ENCODE data around the gene OSBPL7. TPM values are rescaled to one million over a fixed set of nuclear protein-coding genes. Genes with fewer than 3 reads are reported as not detected.
"Not testable (repeated sequence)": the region's sequence is repeated elsewhere in the genome, so short reads cannot be mapped to it uniquely, and the experiment has no call there.

OSBPL7 gene
- total RNA-seq, 1 donor from 2014 or later = 32.1 TPM

DNA sequence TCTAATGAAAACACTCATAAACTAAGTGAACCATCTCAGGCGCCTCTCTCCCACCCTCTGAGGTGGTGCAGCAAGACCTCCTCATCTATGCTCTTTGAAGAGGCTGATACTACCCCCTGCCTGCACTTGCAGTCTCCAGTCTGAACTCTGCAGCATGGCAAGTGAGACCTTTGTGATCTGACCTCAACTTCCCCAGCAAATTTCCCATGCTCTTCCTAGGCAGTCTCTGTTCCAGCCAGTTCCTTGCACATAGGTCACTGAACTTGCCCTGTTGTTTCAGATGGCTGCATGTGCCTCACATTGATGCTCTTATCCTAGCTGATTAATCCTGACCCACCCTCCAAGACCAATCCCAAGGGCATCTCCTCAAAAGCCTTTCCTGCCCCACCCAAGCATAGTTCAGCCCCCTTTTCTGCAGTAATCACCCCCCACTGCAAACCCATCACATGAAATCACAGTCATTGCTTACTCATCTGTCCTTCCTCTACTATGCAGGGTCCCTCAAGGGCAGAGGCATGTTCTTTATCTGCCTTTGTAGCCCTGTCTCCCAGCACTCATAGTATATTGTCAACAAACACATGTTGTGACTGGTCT lies 46.5 kb downstream of the OSBPL7 start:
- DNase-seq (ENCODE audit: low read depth) = no peak

DNA sequence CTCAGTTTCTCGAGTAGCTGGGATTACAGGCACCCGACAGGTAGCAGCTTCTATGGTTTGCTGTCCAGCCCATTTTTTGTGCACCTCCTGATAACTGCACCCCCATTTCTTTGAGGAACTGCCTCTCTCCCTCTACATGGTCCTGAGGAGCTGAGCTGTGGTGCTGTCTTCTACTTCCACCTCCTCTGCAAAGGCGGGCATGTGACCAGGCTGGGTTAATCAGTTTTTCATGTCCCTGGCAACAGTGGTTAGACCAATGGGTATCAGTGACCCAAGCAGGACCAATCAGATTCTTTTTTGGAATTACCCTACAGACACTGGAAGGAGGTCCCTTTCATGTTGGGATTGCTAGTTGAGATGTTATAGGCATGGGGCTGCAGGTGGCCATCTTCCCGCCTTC lies 47.3 kb downstream of the OSBPL7 start:
- DNase-seq (ENCODE audit: low read depth) = no peak

DNA sequence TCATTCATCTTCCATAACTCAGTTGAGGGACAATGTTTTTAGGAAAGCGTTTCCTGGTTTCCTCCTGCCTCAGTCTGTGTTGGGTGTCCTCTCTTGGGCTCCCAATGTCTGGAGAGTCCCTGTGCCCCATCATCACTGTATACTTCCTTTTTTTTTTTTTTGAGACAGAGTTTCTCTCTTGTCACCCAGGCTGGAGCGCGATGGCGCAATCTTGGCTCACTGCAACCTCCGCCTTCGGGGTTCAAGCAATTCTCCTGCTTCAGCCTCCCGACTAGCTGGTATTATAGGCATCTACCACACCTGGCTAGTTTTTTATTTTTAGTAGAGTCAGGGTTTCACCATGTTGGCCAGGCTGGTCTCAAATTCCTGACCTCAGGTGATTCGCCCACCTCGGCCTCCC lies 47.9 kb downstream of the OSBPL7 start:
- not testable (repeated sequence) for DNase-seq (ENCODE audit: low read depth)

DNA sequence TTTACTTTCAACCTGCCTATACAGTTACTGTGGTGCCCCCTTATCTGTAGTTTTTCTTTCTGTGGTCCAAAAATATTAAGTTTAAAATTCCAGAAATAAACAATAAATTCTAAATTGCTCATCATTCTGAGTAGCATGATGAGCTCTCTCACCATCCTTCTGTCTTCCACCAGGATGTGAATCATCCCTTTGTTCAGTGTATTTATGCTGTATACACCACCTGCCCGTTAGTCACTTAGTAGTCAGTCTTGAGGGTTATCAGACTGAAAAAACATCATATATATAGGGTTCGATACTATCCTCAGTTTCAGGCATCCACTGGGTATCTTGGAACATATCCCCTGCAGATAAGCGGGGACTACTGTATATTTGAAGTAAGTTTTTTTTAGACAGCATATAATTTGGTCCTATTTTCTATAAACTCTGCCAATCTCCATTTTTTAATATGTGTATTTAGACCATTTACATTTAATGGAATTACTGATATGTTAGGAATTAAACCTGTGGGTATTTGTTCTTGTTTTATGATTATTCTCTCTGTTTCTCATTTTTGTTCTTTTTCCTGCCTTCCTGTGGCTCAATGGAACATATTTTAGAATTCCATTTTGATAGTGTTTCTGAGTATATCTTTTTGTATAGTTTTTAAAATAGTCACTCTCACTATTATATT lies 57.5 kb downstream of the OSBPL7 start:
- DNase-seq (ENCODE audit: low read depth) = no peak

DNA sequence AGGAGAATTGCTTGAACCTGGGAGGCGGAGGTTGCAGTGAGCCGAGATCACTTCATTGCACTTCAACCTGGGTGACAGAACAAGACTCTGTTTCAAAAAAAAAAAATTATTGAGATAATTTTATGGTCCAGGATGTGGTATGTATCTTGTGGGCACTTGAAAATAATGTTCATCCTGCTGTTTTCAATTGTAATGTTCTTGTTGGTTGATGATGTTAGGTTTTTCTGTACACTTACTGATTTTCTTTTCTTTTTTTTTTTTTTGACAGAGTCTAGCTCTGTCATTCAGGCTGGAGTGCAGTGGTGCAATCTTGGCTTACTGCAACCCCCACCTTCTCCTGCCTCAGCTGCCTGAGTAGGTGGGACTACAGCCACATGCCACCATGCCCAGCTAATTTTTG lies 58.9 kb downstream of the OSBPL7 start:
- no peak for DNase-seq (ENCODE audit: low read depth)

DNA sequence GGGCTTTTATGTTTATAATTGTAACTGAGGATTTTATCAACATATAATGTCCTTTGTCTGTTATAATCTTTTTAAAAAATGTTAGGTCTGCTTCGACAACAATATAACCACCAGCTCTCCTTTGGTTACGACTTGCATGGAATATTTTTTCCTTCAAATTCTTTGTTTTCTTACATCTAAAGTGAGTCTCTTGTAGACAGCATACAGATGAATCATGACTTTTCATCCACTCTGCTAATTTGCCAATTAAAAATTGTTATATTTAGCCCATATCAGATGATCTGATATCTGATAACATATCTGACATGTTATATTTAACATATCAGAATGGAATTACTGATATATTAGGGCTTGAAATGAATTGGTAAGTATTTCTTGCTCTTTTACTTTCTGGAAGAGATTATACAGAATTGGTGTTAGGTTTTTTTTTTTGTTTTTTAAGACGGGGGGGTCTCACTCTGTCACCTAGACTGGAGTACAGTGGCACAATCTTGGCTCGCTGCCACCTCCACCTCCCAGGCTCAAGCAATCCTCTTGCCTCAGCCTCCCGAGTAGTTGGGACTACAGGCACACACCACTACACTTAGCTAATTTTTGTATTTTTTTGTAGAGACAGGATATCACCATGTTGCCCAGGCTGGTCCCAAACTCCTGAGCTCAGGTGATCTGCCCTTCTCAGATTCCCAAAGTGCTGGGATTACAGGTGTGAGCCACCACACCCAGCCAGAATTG lies 61.0 kb downstream of the OSBPL7 start:
- no peak for DNase-seq (ENCODE audit: low read depth)

DNA sequence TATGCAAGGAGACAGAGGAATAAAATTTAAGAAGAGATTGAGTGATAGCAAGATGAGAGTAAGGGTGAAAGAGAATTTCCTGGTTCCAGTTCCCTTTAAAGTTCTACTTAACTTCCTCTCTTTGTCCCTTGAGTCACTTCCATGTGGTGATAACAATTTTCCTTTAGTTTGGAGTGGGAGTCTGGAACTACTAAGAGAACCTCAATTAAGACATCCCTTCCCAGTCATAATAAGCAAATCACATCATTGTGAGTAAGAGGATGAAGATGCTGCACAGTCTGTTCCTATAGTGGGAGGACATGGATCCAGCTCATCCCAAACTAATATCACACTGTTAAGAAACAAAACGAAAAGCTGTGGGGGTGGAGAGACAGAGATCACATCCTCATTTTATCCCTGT lies 64.2 kb downstream of the OSBPL7 start:
- no peak for DNase-seq (ENCODE audit: low read depth)

Other genes with a start within 250 kb of the OSBPL7 start
- gene KPNB1, start 171.9 kb downstream of the OSBPL7 start, total RNA-seq = 230 and 249 TPM in 2 replicates
- 13.7 and 18.0 TPM in 2 replicates for gene TBKBP1, start 127.6 kb downstream of the OSBPL7 start, total RNA-seq
- gene TBX21, start 88.6 kb downstream of the OSBPL7 start, total RNA-seq = not detected in 2 replicates
- gene MRPL10, start 9.7 kb upstream of the OSBPL7 start, total RNA-seq = 53.4 and 53.6 TPM in 2 replicates
- 0.05 and 0.21 TPM in 2 replicates for gene LRRC46, start 9.9 kb upstream of the OSBPL7 start, total RNA-seq
- 111 and 158 TPM in 2 replicates for gene SCRN2, start 19.5 kb upstream of the OSBPL7 start, total RNA-seq
- 0.05 and 0.16 TPM in 2 replicates for gene SP6, start 29.4 kb upstream of the OSBPL7 start, total RNA-seq
- gene SP2, start 74.4 kb upstream of the OSBPL7 start, total RNA-seq = 1.8 and 3.1 TPM in 2 replicates
- gene PNPO, start 119.8 kb upstream of the OSBPL7 start, total RNA-seq = 29.3 and 43.5 TPM in 2 replicates
- not detected in 2 replicates for gene PRR15L, start 136.1 kb upstream of the OSBPL7 start, total RNA-seq
- gene CDK5RAP3, start 149.3 kb upstream of the OSBPL7 start, total RNA-seq = 105 and 148 TPM in 2 replicates
- gene COPZ2, start 216.0 kb upstream of the OSBPL7 start, total RNA-seq = 45.8 and 57.6 TPM in 2 replicates
- gene NFE2L1, start 226.6 kb upstream of the OSBPL7 start, total RNA-seq = 306 and 426 TPM in 2 replicates

Measured in myocyte (in vitro differentiated cells).